Measurements from ENCODE around the gene ATP2C2.

Gene ATP2C2

GRCh38 chr16:84407588-84408313, 39.4 kb downstream of the ATP2C2 start:
- H3K4me3 ChIP-seq (ENCODE audit: low read depth, low read length), result no peak overlapping the region
- TF ChIP-seq MYC (IDR thresholded peaks at IDR 0.05; ENCODE audit: low read depth, low read length) (no peak), POLR2A (IDR thresholded peaks at IDR 0.05; ENCODE audit: extremely low read depth, insufficient read length) (no peak), CTCF (IDR thresholded peaks at IDR 0.05; ENCODE audit: low read depth, low read length) (no peak), MAX (IDR thresholded peaks at IDR 0.05; ENCODE audit: low read depth, low read length) (no peak)
- no peak for DNase-seq (ENCODE audit: low read depth)

- H3K4me3 ChIP-seq (ENCODE audit: low read depth, low read length), result no peak overlapping the region
- no peak for DNase-seq (ENCODE audit: low read depth)
- TF ChIP-seq POLR2A (IDR thresholded peaks at IDR 0.05; ENCODE audit: extremely low read depth, insufficient read length) (no peak), MYC (IDR thresholded peaks at IDR 0.05; ENCODE audit: low read depth, low read length) (no peak), MAX (IDR thresholded peaks at IDR 0.05; ENCODE audit: low read depth, low read length) (no peak), CTCF (IDR thresholded peaks at IDR 0.05; ENCODE audit: low read depth, low read length) (no peak)
Observed at GRCh38 chr16:84408314-84408690, 40.0 kb downstream of the ATP2C2 start.

DNA sequence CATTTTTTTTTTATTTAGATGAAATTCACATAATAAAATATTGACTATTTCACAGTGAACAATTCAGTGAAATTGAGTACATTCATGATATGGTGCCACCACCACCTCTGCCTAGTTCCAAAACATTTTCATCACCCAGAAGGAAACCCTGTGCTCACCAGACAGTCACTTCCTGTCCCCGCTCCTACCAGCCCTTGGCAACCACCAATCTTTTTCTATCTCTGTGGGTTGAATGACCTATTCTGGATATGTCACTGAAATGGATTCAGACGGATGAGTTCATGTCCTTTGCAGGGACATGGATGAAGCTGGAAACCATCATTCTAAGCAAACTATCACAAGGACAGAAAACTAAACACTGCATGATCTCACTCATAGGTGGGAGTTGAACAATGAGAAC, 40.5 kb downstream of the ATP2C2 start:
- no peak overlapping the region for H3K4me3 ChIP-seq (ENCODE audit: low read depth, low read length)
- DNase-seq (ENCODE audit: low read depth), result no peak
- TF ChIP-seq MAX (IDR thresholded peaks at IDR 0.05; ENCODE audit: low read depth, low read length) (no peak), CTCF (IDR thresholded peaks at IDR 0.05; ENCODE audit: low read depth, low read length) (no peak), POLR2A (IDR thresholded peaks at IDR 0.05; ENCODE audit: extremely low read depth, insufficient read length) (no peak), MYC (IDR thresholded peaks at IDR 0.05; ENCODE audit: low read depth, low read length) (no peak)

DNA sequence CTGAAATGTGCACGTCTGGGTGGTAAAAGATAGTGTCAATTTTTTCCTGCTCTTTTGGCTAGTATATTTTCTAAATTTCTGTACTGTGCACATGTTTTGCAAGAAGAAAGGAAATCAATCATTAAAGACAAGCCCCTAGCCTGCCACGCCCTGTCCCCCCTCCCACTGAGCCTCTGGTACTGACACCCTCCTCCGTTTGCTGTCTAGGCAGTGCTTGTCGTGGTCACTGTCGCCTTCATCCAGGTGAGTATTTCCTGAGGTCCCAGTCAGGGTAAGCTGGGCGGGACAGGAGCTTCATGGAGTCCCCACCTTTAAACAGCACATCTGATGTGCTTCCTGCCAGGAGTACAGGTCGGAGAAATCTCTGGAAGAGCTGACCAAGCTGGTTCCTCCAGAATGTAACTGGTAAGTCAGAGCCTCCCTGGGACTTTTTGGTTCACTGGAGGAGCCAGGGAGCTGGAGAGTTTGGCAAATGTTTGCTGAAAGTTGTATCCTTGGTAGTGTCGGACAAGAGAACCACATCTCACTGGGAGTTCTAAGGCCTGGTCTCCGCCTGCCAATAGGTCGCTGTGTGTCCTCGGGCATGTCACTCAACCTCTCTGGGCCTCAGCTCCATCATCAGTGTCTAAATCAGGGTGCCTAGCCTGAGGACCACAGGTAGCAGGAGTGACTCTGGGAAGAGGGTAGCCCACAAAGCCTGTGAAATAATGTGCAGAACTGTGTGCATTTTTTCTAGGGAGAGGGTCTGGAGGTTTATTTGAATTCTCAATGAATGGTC, 42.2 kb downstream of the ATP2C2 start:
- no peak for TF ChIP-seq MYC (IDR thresholded peaks at IDR 0.05; ENCODE audit: low read depth, low read length)
- TF ChIP-seq MAX (IDR thresholded peaks at IDR 0.05; ENCODE audit: low read depth, low read length), result no peak
- no peak for TF ChIP-seq POLR2A (IDR thresholded peaks at IDR 0.05; ENCODE audit: extremely low read depth, insufficient read length)
- no peak for TF ChIP-seq CTCF (IDR thresholded peaks at IDR 0.05; ENCODE audit: low read depth, low read length)
- DNase-seq (ENCODE audit: low read depth), result no peak
- no peak overlapping the region for H3K4me3 ChIP-seq (ENCODE audit: low read depth, low read length)

DNA sequence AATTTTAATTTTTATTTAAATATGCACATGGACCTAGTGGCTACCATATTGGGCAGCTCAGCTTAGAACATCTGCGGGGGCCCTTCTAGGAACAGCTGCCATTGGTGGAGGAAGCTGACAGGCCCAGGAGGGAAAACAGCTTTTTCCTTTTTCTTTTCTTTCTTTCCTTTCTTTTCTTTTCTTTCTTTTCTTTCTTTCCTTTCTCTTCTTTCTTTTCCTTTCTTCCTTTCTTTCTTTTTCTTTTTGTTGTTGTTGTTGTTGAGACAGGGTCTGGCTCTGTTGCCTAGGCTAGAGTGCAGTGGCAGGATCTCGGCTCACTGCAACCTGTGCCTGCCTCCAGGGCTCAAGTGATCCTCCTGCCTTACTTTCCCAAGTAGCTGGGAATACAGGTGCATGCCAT, 43.4 kb downstream of the ATP2C2 start:
- no peak for DNase-seq (ENCODE audit: low read depth)
- H3K4me3 ChIP-seq (ENCODE audit: low read depth, low read length), result no peak overlapping the region
- TF ChIP-seq POLR2A (IDR thresholded peaks at IDR 0.05; ENCODE audit: extremely low read depth, insufficient read length), result no peak
- no peak for TF ChIP-seq MAX (IDR thresholded peaks at IDR 0.05; ENCODE audit: low read depth, low read length)
- no peak for TF ChIP-seq CTCF (IDR thresholded peaks at IDR 0.05; ENCODE audit: low read depth, low read length)
- no peak for TF ChIP-seq MYC (IDR thresholded peaks at IDR 0.05; ENCODE audit: low read depth, low read length)
